Keratinocyte (primary cell): ENCODE measurements around the gene TTC23L. TPM values are rescaled to one million over a fixed set of nuclear protein-coding genes. Genes with fewer than 3 reads are reported as not detected.

Experiments used
- DNase-seq: peaks from one replicate; pipeline ENCODE4 v3.0.0-alpha.2; 2011; ENCODE audit warnings: low read depth, missing footprints, low spot score
- FAIRE-seq: peaks from 2 replicates; lab custom pipeline; 2011; peaks lifted over from hg19 to GRCh38; lab: Jason Lieb, UNC
- H2AFZ ChIP-seq: 2 replicates; pipeline ENCODE4 v1.6.0; 2012; ENCODE audit warnings: low read length, control low read depth, inconsistent platforms; ENCODE audit not compliant: control insufficient read depth
- H3K27ac ChIP-seq: 2 replicates; pipeline ENCODE4 v1.5.1; 2011; ENCODE audit warnings: low read length; ENCODE audit not compliant: control insufficient read depth, insufficient read depth
- H3K27me3 ChIP-seq: 3 replicates; pipeline ENCODE4 v1.6.0; 2011; ENCODE audit warnings: low read length; ENCODE audit not compliant: control insufficient read depth, insufficient read depth; ENCODE audit errors: extremely low read depth
- H3K36me3 ChIP-seq, 2 experiments: 2 replicates in 1 of 2; 3 replicates in 1 of 2; pipeline ENCODE4 v1.5.1; 2011; ENCODE audit warnings: low read length in 2 of 2, mild to moderate bottlenecking in 1 of 2; ENCODE audit not compliant: control insufficient read depth in 2 of 2, insufficient read depth in 2 of 2; ENCODE audit errors: extremely low read depth in 1 of 2
- H3K4me1 ChIP-seq: 3 replicates; pipeline ENCODE4 v1.5.1; 2011; ENCODE audit warnings: low read length; ENCODE audit not compliant: control insufficient read depth, insufficient read depth; ENCODE audit errors: extremely low read depth
- H3K4me2 ChIP-seq: 3 replicates; pipeline ENCODE4 v1.6.0; 2011; ENCODE audit warnings: low read depth, low read length; ENCODE audit not compliant: control insufficient read depth, insufficient read depth; ENCODE audit errors: extremely low read depth
- H3K4me3 ChIP-seq, 3 experiments: fragments of 200-600 bp in 1 of 3; sonication (generic) in 1 of 3; 2 replicates in 2 of 3; 3 replicates in 1 of 3; pipeline ENCODE4 v1.5.1; 2011 to 2016; ENCODE audit warnings: low read length in 3 of 3, mild to moderate bottlenecking in 3 of 3, control low read depth in 2 of 3, inconsistent platforms in 1 of 3, low read depth in 1 of 3, mixed read lengths in 1 of 3, mixed run types in 1 of 3, moderate library complexity in 1 of 3; ENCODE audit not compliant: control insufficient read depth in 2 of 3, insufficient read depth in 2 of 3; ENCODE audit errors: extremely low read depth in 1 of 3
- H3K79me2 ChIP-seq: 2 replicates; pipeline ENCODE4 v1.6.0; 2012; ENCODE audit warnings: low read length; ENCODE audit not compliant: control insufficient read depth, insufficient read depth
- H3K9ac ChIP-seq: 3 replicates; pipeline ENCODE4 v1.6.0; 2011; ENCODE audit warnings: low read length; ENCODE audit not compliant: control insufficient read depth, insufficient read depth; ENCODE audit errors: extremely low read depth
- H3K9me1 ChIP-seq: 3 replicates; pipeline ENCODE4 v1.6.0; 2011; ENCODE audit warnings: low read length; ENCODE audit not compliant: control insufficient read depth, insufficient read depth; ENCODE audit errors: extremely low read depth
- H3K9me3 ChIP-seq: 2 replicates; pipeline ENCODE4 v1.5.1; 2012; ENCODE audit warnings: low read depth, low read length; ENCODE audit not compliant: control insufficient read depth
- H4K20me1 ChIP-seq: 3 replicates; pipeline ENCODE4 v1.6.0; 2011; ENCODE audit warnings: low read length; ENCODE audit not compliant: control insufficient read depth, insufficient read depth; ENCODE audit errors: extremely low read depth
- CTCF ChIP-seq, 3 experiments: IDR thresholded peaks in 1 of 3; conservative IDR thresholded peaks in 1 of 3; optimal IDR thresholded peaks in 1 of 3; 2 replicates in 2 of 3; 3 replicates in 1 of 3; pipeline versions ENCODE3 to v1.5.1; 2011; ENCODE audit warnings: low read length in 3 of 3, mild to moderate bottlenecking in 3 of 3, moderate library complexity in 2 of 3, control low read depth in 1 of 3, inconsistent platforms in 1 of 3; ENCODE audit not compliant: insufficient read depth in 2 of 3; ENCODE audit errors: extremely low read depth in 1 of 3
- EZH2 ChIP-seq: IDR thresholded peaks from one replicate; pipeline ENCODE4 v1.6.1; 2012; ENCODE audit warnings: inconsistent platforms, mild to moderate bottlenecking, low read length, moderate library complexity
- dilution Hi-C: fragments of 300-500 bp; cut with MboI; formaldehyde crosslinking; loops from one replicate; pipeline ENCODE4 v1.7.0; 2020; ENCODE audit warnings: low sequenced_read_pairs; ENCODE audit not compliant: extremely low pct_ligation_motif_present
- polyA plus RNA-seq, 5 experiments: library from polyadenylated mRNA; depleted of rRNA in 3 of 5; stranded (reverse) in 3 of 5; stranded (forward) in 1 of 5; unstranded in 1 of 5; fragments of >200 nt; gene quantifications; 1 replicate in 1 of 5; 2 replicates in 3 of 5; 3 replicates in 1 of 5; pipeline versions ENCODE4 v1.2.1 to v1.2.3, GENCODE V29; 2011 to 2012; ENCODE audit warnings: missing spikeins in 2 of 5, low read depth in 1 of 5, low replicate concordance in 1 of 5

TTC23L gene
- polyA plus RNA-seq, 1 donor (not counting 4 experiments of a cell fraction or from before 2014, with no cell fraction given), result 0.12 TPM

- Histone ChIP-seq H3K79me2 (peaks cover 38% of the 10 kb centered on the region), H4K20me1 (no peaks in the 10 kb centered on the region), H3K36me3 (peaks cover 3 to 4% of the 10 kb centered on the region in 2 experiments), H3K9me1 (no peaks in the 10 kb centered on the region), H3K9ac (no peak overlapping the region), H3K4me3 (no peak overlapping the region), H2AFZ (no peak overlapping the region), H3K4me2 (no peak overlapping the region), H3K4me1 (peaks cover 28% of the 10 kb centered on the region), H3K9me3 (no peaks in the 10 kb centered on the region), H3K27ac (no peak overlapping the region), H3K27me3 (no peaks in the 10 kb centered on the region)
- FAIRE-seq (no peak), DNase-seq (no peak)
- TF ChIP-seq CTCF (optimal IDR thresholded peaks at IDR 0.05 in 1 of 3, IDR thresholded peaks at IDR 0.05 in 1 of 3, conservative IDR thresholded peaks at IDR 0.05 in 1 of 3; ENCODE audit: extremely low read depth in 1 of 3, insufficient read depth in 2 of 3, low read length in 3 of 3) (no peak), EZH2 (no peak)
- dilution Hi-C loops, result no loop called here
Observed at GRCh38 chr5:34928267-34928666, 89.3 kb downstream of the TTC23L start.

GRCh38 chr5:34929134-34929719 lies 90.3 kb downstream of the TTC23L start, which contains the start of gene DNAJC21:
Gene DNAJC21, plus strand, starts transcription at chr5:34929559. Its CDS starts 261 bp downstream, at chr5:34929820.
- H4K20me1 ChIP-seq, result no peaks in the 10 kb centered on the region
- peak within 1 kb of the TSS; percentile 85 for H2AFZ ChIP-seq
- H3K79me2 ChIP-seq, result peaks cover 46% of the 10 kb centered on the region
- peak within 1 kb of the TSS; percentile 92 to 96 (median 94) for H3K4me3 ChIP-seq
- peak within 1 kb of the TSS; percentile 87 for H3K27ac ChIP-seq
- FAIRE-seq (no peak), DNase-seq (peak; percentile 48)
- H3K9ac ChIP-seq, result peak within 1 kb of the TSS; percentile 95
- peak within 1 kb of the TSS; percentile 85 for H3K4me2 ChIP-seq
- peaks cover 3 to 6% of the 10 kb centered on the region in 2 experiments for H3K36me3 ChIP-seq
- peaks cover 19% of the 10 kb centered on the region for H3K4me1 ChIP-seq
- no peak for TF ChIP-seq CTCF (optimal IDR thresholded peaks at IDR 0.05 in 1 of 3, IDR thresholded peaks at IDR 0.05 in 1 of 3, conservative IDR thresholded peaks at IDR 0.05 in 1 of 3; ENCODE audit: extremely low read depth in 1 of 3, insufficient read depth in 2 of 3, low read length in 3 of 3)
- no peak for TF ChIP-seq EZH2
- H3K9me1 ChIP-seq, result no peaks in the 10 kb centered on the region
- no peaks in the 10 kb centered on the region for H3K27me3 ChIP-seq
- no peaks in the 10 kb centered on the region for H3K9me3 ChIP-seq
- dilution Hi-C loops, result no loop called here
